Mesodermal cell (in vitro differentiated cells): ENCODE measurements around the gene USP32.
"Not testable (repeated sequence)": the region's sequence is repeated elsewhere in the genome, so short reads cannot be mapped to it uniquely, and the experiment has no call there.

Source experiments
- H3K27ac ChIP-seq: 2 replicates; pipeline ENCODE4 v1.7.0; 2013; ENCODE audit warnings: mild to moderate bottlenecking, low read depth, low read length, moderate library complexity; ENCODE audit not compliant: severe bottlenecking
- H3K36me3 ChIP-seq: 2 replicates; pipeline ENCODE4 v1.7.1; 2013; ENCODE audit warnings: mild to moderate bottlenecking, low read length, moderate library complexity; ENCODE audit not compliant: control insufficient read depth, insufficient read depth
- H3K4me1 ChIP-seq: one replicate; pipeline ENCODE4 v1.7.1; 2013; ENCODE audit warnings: mild to moderate bottlenecking, low read length; ENCODE audit not compliant: insufficient read depth, control insufficient read depth, poor library complexity, severe bottlenecking
- H3K4me3 ChIP-seq: 2 replicates; pipeline ENCODE4 v1.7.0; 2013; ENCODE audit warnings: low read length, control low read depth, mild to moderate bottlenecking; ENCODE audit not compliant: insufficient read depth, poor library complexity, severe bottlenecking; ENCODE audit errors: extremely low read depth
- H3K9me3 ChIP-seq: 2 replicates; pipeline ENCODE4 v1.7.1; 2013; ENCODE audit warnings: mild to moderate bottlenecking, low read length, moderate library complexity; ENCODE audit not compliant: control insufficient read depth
- WGBS, 2 experiments: methylation state at CpG; one replicate each; pipeline ENCODE4 v1.1.5; 2013; ENCODE audit warnings: missing lambda C conversion rate in 2 of 2; ENCODE audit not compliant: insufficient coverage in 2 of 2; 5-methylcytosine and 5-hydroxymethylcytosine counted together

The USP32 gene

GRCh38 chr17:60387666-60388065, 4.3 kb downstream of the USP32 start:
- no peaks in the 10 kb centered on the region for H3K36me3 ChIP-seq
- H3K4me3 ChIP-seq = no peak overlapping the region
- peaks cover 40% of the 10 kb centered on the region for H3K4me1 ChIP-seq
- H3K27ac ChIP-seq = no peak overlapping the region
- H3K9me3 ChIP-seq = no peaks in the 10 kb centered on the region
- WGBS, 2 experiments = no CpG with 5 or more reads among the region's 3 CpGs

- Histone ChIP-seq H3K27ac (no peak overlapping the region), H3K4me3 (no peak overlapping the region), H3K4me1 (peaks cover 40% of the 10 kb centered on the region), H3K9me3 (no peaks in the 10 kb centered on the region), H3K36me3 (no peaks in the 10 kb centered on the region)
- 20 to 82% methylated on average over 1 to 2 of the region's 4 CpGs for WGBS, 2 experiments
Measured at GRCh38 chr17:60386147-60387058, 5.5 kb downstream of the USP32 start.

- H3K4me3 ChIP-seq, H3K36me3 ChIP-seq, H3K9me3 ChIP-seq, H3K27ac ChIP-seq: not testable (repeated sequence)
- WGBS, 2 experiments = 79 to 82% methylated on average over 5 to 7 of the region's 7 CpGs
- peaks cover 38% of the 10 kb centered on the region for H3K4me1 ChIP-seq
Measured at GRCh38 chr17:60384921-60385320, 7.0 kb downstream of the USP32 start.

- H3K4me1 ChIP-seq = peaks cover 32% of the 10 kb centered on the region
- H3K36me3 ChIP-seq = no peaks in the 10 kb centered on the region
- H3K9me3 ChIP-seq = no peaks in the 10 kb centered on the region
- no peak overlapping the region for H3K27ac ChIP-seq
- WGBS, 2 experiments = 100% methylated on average over 1 of the region's 3 CpGs; no CpG with 5 or more reads in 1 of the 2 experiments
- no peak overlapping the region for H3K4me3 ChIP-seq
Measured at GRCh38 chr17:60383379-60383778, 8.6 kb downstream of the USP32 start.

GRCh38 chr17:60381958-60382357, 10.0 kb downstream of the USP32 start:
- 93 to 100% methylated on average over 2 to 4 of the region's 4 CpGs for WGBS, 2 experiments
- H3K27ac ChIP-seq = no peak overlapping the region
- no peaks in the 10 kb centered on the region for H3K9me3 ChIP-seq
- H3K4me3 ChIP-seq = no peak overlapping the region
- peaks cover 2% of the 10 kb centered on the region for H3K36me3 ChIP-seq
- peaks cover 28% of the 10 kb centered on the region for H3K4me1 ChIP-seq

- not testable (repeated sequence) for H3K27ac ChIP-seq, H3K4me3 ChIP-seq, H3K9me3 ChIP-seq, H3K36me3 ChIP-seq
- peaks cover 15% of the 10 kb centered on the region for H3K4me1 ChIP-seq
- no CpG with 5 or more reads among the region's 3 CpGs for WGBS, 2 experiments
Measured at GRCh38 chr17:60379461-60379860, 12.5 kb downstream of the USP32 start.

- H3K4me1 ChIP-seq, H3K4me3 ChIP-seq, H3K9me3 ChIP-seq, H3K27ac ChIP-seq: not testable (repeated sequence)
- WGBS, 2 experiments = no CpG with 5 or more reads among the region's 1 CpG
- H3K36me3 ChIP-seq = peaks cover 10% of the 10 kb centered on the region
Measured at GRCh38 chr17:60378187-60378586, 13.7 kb downstream of the USP32 start.

- H3K27ac ChIP-seq = no peak overlapping the region
- peaks cover 5% of the 10 kb centered on the region for H3K4me1 ChIP-seq
- WGBS, 2 experiments = 100% methylated on average over 1 of the region's 6 CpGs
Measured at GRCh38 chr17:60372790-60373483, 19.0 kb downstream of the USP32 start.

GRCh38 chr17:60371818-60372510, 20.0 kb downstream of the USP32 start:
- no peak overlapping the region for H3K4me3 ChIP-seq
- no peaks in the 10 kb centered on the region for H3K9me3 ChIP-seq
- WGBS, 2 experiments = 100% methylated on average over 2 of the region's 4 CpGs; no CpG with 5 or more reads in 1 of the 2 experiments
- no peak overlapping the region for H3K27ac ChIP-seq
- H3K36me3 ChIP-seq = peaks cover 9% of the 10 kb centered on the region
- H3K4me1 ChIP-seq = peaks cover 5% of the 10 kb centered on the region

More at GRCh38 chr17:60372790-60373483, 19.0 kb downstream of the USP32 start:
- peaks cover 10% of the 10 kb centered on the region for H3K36me3 ChIP-seq
- no peak overlapping the region for H3K4me3 ChIP-seq
- H3K9me3 ChIP-seq = no peaks in the 10 kb centered on the region

GRCh38 chr17:60371416-60371815, 20.5 kb downstream of the USP32 start:
- Histone ChIP-seq H3K27ac (no peak overlapping the region), H3K4me1 (peaks cover 5% of the 10 kb centered on the region), H3K36me3 (peaks cover 6% of the 10 kb centered on the region), H3K4me3 (no peak overlapping the region), H3K9me3 (no peaks in the 10 kb centered on the region)
- no CpG with 5 or more reads among the region's 3 CpGs for WGBS, 2 experiments
